GM12892 (cell line): ENCODE results near the gene ANKS1B.

Source experiments
- POLR2A ChIP-seq: IDR thresholded peaks from 2 replicates; pipeline ENCODE4 v1.6.1; 2011; ENCODE audit warnings: low read depth, low read length, control low read depth
- POLR2AphosphoS5 ChIP-seq: IDR thresholded peaks from 2 replicates; pipeline ENCODE4 v1.6.1; 2011; ENCODE audit warnings: low read depth, low read length, control low read depth

DNA sequence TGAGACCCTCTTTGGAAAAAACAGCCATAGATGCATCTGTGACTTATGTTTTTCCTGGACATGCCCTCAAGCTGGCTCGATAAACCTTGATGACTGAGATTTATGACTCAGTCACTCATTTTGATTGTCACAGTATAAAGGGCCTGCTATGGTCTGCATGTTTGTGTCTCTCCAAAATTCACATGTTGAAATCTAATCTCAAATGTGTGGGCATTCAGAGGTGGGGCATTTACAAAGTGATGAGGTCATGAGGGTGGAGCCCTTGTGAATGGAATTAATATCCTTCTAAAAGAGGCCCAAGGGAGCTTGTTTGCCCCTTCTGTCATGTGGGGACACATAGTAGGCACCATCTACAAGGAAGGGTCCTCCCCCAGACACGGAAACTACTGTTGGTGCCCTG, 966.8 kb downstream of the ANKS1B start:
- no peak for TF ChIP-seq POLR2A
- no peak for TF ChIP-seq POLR2AphosphoS5
